Liver (tissue), 3 donors: ENCODE results near the gene LRFN5.

Experiments
- EGR1 ChIP-seq, 2 donors: IDR thresholded peaks; 2 replicates each; pipeline ENCODE4 v1.6.1; 2016 to 2018; ENCODE audit warnings: antibody characterized with exemption in 2 of 2, low read depth in 2 of 2
- FOXA1 ChIP-seq: IDR thresholded peaks from 2 replicates; pipeline ENCODE4 v1.6.1; 2016; ENCODE audit warnings: antibody characterized with exemption
- GABPA ChIP-seq, 2 donors: IDR thresholded peaks in 1 of 2; conservative IDR thresholded peaks in 1 of 2; 2 replicates each; pipeline ENCODE4 v1.6.1; 2016; ENCODE audit warnings: antibody characterized with exemption in 2 of 2, mild to moderate bottlenecking in 1 of 2, moderate library complexity in 1 of 2
- SP1 ChIP-seq: IDR thresholded peaks from 2 replicates; pipeline ENCODE4 v1.6.1; 2018; ENCODE audit warnings: antibody characterized with exemption, mild to moderate bottlenecking
- TAF1 ChIP-seq: conservative IDR thresholded peaks from 2 replicates; pipeline ENCODE4 v1.6.1; 2016; ENCODE audit warnings: antibody characterized with exemption, mild to moderate bottlenecking
- YY1 ChIP-seq: IDR thresholded peaks from 2 replicates; pipeline ENCODE4 v1.6.1; 2016; ENCODE audit warnings: antibody characterized with exemption, mild to moderate bottlenecking
- TF ChIP-seq, protein P1 (sequence below): fragments of 150-350 bp; IDR thresholded peaks from 2 replicates; pipeline ENCODE4 v1.5.1; 2017; ENCODE audit warnings: improper control_type of control experiment, low read depth, low read length; ENCODE audit not compliant: missing input control
- TF ChIP-seq, protein P2 (sequence below): IDR thresholded peaks from 2 replicates; pipeline ENCODE4 v1.6.1; 2016; ENCODE audit warnings: antibody characterized with exemption
- TF ChIP-seq, protein P3 (sequence below): IDR thresholded peaks from 2 replicates; pipeline ENCODE4 v1.6.1; 2016; ENCODE audit warnings: antibody characterized with exemption
- TF ChIP-seq, protein P4 (sequence below): IDR thresholded peaks from 2 replicates; pipeline ENCODE4 v1.6.1; 2016; ENCODE audit warnings: antibody characterized with exemption, mild to moderate bottlenecking
- TF ChIP-seq, protein P5 (sequence below): IDR thresholded peaks from 2 replicates; pipeline ENCODE4 v1.6.1; 2016; ENCODE audit warnings: antibody characterized with exemption
- donor health status: healthy.
- donor health status: healthy.

DNA sequence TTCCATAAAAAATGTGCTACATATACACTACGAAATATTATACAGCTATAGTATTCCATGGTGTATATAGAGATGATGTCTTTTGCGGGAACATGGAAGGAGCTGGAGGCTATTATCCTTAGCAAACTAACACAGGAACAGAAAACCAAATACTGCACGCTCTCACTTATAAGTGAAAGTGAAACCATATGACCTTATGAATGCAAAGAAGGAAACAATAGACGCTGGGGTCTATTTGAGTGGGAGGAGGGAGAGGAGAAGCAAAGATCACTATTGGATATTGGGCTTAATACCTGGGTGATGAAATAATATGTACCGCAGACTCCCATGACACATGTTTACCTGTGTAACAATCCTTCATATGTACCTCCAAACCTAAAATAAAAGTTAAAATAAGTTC, 142.8 kb downstream of the LRFN5 start:
- TF ChIP-seq, protein P1, sequence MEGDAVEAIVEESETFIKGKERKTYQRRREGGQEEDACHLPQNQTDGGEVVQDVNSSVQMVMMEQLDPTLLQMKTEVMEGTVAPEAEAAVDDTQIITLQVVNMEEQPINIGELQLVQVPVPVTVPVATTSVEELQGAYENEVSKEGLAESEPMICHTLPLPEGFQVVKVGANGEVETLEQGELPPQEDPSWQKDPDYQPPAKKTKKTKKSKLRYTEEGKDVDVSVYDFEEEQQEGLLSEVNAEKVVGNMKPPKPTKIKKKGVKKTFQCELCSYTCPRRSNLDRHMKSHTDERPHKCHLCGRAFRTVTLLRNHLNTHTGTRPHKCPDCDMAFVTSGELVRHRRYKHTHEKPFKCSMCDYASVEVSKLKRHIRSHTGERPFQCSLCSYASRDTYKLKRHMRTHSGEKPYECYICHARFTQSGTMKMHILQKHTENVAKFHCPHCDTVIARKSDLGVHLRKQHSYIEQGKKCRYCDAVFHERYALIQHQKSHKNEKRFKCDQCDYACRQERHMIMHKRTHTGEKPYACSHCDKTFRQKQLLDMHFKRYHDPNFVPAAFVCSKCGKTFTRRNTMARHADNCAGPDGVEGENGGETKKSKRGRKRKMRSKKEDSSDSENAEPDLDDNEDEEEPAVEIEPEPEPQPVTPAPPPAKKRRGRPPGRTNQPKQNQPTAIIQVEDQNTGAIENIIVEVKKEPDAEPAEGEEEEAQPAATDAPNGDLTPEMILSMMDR: no peak
- TF ChIP-seq, protein P2, sequence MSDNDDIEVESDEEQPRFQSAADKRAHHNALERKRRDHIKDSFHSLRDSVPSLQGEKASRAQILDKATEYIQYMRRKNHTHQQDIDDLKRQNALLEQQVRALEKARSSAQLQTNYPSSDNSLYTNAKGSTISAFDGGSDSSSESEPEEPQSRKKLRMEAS: no peak
- TF ChIP-seq TAF1 (no peak), YY1 (no peak), SP1 (no peak), FOXA1 (no peak), GABPA (IDR thresholded peaks at IDR 0.05 in 1 of 2, conservative IDR thresholded peaks at IDR 0.05 in 1 of 2) (no peak), EGR1 (IDR thresholded peaks at IDR 0.05; ENCODE audit: low read depth in 2 of 2) (no peak)
- TF ChIP-seq, protein P3, sequence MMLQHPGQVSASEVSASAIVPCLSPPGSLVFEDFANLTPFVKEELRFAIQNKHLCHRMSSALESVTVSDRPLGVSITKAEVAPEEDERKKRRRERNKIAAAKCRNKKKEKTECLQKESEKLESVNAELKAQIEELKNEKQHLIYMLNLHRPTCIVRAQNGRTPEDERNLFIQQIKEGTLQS: no peak
- TF ChIP-seq, protein P4, sequence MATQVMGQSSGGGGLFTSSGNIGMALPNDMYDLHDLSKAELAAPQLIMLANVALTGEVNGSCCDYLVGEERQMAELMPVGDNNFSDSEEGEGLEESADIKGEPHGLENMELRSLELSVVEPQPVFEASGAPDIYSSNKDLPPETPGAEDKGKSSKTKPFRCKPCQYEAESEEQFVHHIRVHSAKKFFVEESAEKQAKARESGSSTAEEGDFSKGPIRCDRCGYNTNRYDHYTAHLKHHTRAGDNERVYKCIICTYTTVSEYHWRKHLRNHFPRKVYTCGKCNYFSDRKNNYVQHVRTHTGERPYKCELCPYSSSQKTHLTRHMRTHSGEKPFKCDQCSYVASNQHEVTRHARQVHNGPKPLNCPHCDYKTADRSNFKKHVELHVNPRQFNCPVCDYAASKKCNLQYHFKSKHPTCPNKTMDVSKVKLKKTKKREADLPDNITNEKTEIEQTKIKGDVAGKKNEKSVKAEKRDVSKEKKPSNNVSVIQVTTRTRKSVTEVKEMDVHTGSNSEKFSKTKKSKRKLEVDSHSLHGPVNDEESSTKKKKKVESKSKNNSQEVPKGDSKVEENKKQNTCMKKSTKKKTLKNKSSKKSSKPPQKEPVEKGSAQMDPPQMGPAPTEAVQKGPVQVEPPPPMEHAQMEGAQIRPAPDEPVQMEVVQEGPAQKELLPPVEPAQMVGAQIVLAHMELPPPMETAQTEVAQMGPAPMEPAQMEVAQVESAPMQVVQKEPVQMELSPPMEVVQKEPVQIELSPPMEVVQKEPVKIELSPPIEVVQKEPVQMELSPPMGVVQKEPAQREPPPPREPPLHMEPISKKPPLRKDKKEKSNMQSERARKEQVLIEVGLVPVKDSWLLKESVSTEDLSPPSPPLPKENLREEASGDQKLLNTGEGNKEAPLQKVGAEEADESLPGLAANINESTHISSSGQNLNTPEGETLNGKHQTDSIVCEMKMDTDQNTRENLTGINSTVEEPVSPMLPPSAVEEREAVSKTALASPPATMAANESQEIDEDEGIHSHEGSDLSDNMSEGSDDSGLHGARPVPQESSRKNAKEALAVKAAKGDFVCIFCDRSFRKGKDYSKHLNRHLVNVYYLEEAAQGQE: no peak
- TF ChIP-seq, protein P5, sequence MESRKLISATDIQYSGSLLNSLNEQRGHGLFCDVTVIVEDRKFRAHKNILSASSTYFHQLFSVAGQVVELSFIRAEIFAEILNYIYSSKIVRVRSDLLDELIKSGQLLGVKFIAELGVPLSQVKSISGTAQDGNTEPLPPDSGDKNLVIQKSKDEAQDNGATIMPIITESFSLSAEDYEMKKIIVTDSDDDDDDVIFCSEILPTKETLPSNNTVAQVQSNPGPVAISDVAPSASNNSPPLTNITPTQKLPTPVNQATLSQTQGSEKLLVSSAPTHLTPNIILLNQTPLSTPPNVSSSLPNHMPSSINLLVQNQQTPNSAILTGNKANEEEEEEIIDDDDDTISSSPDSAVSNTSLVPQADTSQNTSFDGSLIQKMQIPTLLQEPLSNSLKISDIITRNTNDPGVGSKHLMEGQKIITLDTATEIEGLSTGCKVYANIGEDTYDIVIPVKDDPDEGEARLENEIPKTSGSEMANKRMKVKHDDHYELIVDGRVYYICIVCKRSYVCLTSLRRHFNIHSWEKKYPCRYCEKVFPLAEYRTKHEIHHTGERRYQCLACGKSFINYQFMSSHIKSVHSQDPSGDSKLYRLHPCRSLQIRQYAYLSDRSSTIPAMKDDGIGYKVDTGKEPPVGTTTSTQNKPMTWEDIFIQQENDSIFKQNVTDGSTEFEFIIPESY: no peak
